ENCODE measurements around the gene HOXD9.

DNA sequence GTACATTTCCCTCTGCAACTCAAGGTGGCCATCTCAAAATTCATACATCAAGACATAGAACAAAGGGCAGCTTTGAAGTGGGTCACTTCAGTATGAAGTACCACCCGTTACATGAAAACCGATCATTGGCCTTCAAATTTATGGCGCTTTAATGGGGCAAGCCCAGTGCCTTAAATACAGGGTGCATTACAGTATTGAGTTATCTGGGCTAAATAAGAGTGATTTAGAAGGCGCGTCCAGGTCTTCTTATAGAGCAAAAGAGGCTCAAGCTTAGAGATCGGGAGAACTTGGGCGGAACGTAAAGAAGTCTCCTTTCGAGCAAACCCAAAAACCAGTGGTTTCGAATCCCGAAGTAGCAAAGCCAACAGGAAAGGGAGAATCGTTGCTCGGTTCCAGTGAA is 41.7 kb downstream of the HOXD9 start:
- TF ChIP-seq, protein P1, sequence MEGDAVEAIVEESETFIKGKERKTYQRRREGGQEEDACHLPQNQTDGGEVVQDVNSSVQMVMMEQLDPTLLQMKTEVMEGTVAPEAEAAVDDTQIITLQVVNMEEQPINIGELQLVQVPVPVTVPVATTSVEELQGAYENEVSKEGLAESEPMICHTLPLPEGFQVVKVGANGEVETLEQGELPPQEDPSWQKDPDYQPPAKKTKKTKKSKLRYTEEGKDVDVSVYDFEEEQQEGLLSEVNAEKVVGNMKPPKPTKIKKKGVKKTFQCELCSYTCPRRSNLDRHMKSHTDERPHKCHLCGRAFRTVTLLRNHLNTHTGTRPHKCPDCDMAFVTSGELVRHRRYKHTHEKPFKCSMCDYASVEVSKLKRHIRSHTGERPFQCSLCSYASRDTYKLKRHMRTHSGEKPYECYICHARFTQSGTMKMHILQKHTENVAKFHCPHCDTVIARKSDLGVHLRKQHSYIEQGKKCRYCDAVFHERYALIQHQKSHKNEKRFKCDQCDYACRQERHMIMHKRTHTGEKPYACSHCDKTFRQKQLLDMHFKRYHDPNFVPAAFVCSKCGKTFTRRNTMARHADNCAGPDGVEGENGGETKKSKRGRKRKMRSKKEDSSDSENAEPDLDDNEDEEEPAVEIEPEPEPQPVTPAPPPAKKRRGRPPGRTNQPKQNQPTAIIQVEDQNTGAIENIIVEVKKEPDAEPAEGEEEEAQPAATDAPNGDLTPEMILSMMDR (IDR thresholded peaks at IDR 0.05; ENCODE audit: insufficient read depth, low read length), result no peak
- no peak for TF ChIP-seq SPI1 (IDR thresholded peaks at IDR 0.05; ENCODE audit: borderline replicate concordance, low read depth)
- TF ChIP-seq, protein P2, sequence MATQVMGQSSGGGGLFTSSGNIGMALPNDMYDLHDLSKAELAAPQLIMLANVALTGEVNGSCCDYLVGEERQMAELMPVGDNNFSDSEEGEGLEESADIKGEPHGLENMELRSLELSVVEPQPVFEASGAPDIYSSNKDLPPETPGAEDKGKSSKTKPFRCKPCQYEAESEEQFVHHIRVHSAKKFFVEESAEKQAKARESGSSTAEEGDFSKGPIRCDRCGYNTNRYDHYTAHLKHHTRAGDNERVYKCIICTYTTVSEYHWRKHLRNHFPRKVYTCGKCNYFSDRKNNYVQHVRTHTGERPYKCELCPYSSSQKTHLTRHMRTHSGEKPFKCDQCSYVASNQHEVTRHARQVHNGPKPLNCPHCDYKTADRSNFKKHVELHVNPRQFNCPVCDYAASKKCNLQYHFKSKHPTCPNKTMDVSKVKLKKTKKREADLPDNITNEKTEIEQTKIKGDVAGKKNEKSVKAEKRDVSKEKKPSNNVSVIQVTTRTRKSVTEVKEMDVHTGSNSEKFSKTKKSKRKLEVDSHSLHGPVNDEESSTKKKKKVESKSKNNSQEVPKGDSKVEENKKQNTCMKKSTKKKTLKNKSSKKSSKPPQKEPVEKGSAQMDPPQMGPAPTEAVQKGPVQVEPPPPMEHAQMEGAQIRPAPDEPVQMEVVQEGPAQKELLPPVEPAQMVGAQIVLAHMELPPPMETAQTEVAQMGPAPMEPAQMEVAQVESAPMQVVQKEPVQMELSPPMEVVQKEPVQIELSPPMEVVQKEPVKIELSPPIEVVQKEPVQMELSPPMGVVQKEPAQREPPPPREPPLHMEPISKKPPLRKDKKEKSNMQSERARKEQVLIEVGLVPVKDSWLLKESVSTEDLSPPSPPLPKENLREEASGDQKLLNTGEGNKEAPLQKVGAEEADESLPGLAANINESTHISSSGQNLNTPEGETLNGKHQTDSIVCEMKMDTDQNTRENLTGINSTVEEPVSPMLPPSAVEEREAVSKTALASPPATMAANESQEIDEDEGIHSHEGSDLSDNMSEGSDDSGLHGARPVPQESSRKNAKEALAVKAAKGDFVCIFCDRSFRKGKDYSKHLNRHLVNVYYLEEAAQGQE (IDR thresholded peaks at IDR 0.05; ENCODE audit: insufficient replicate concordance, low read depth), result no peak

Measured in HL-60 (cell line).